Mesodermal cell (in vitro differentiated cells): ENCODE measurements around the gene KIF5C. TPM values are rescaled to one million over a fixed set of nuclear protein-coding genes. Genes with fewer than 3 reads are reported as not detected.
"Not testable (repeated sequence)": the region's sequence is repeated elsewhere in the genome, so short reads cannot be mapped to it uniquely, and the experiment has no call there.

ENCODE experiments used
- H3K27ac ChIP-seq: 2 replicates; pipeline ENCODE4 v1.7.0; 2013; ENCODE audit warnings: mild to moderate bottlenecking, low read depth, low read length, moderate library complexity; ENCODE audit not compliant: severe bottlenecking
- H3K36me3 ChIP-seq: 2 replicates; pipeline ENCODE4 v1.7.1; 2013; ENCODE audit warnings: mild to moderate bottlenecking, low read length, moderate library complexity; ENCODE audit not compliant: control insufficient read depth, insufficient read depth
- H3K4me1 ChIP-seq: one replicate; pipeline ENCODE4 v1.7.1; 2013; ENCODE audit warnings: mild to moderate bottlenecking, low read length; ENCODE audit not compliant: insufficient read depth, control insufficient read depth, poor library complexity, severe bottlenecking
- H3K4me3 ChIP-seq: 2 replicates; pipeline ENCODE4 v1.7.0; 2013; ENCODE audit warnings: low read length, control low read depth, mild to moderate bottlenecking; ENCODE audit not compliant: insufficient read depth, poor library complexity, severe bottlenecking; ENCODE audit errors: extremely low read depth
- H3K9me3 ChIP-seq: 2 replicates; pipeline ENCODE4 v1.7.1; 2013; ENCODE audit warnings: mild to moderate bottlenecking, low read length, moderate library complexity; ENCODE audit not compliant: control insufficient read depth
- WGBS, 2 experiments: methylation state at CpG; one replicate each; pipeline ENCODE4 v1.1.5; 2013; ENCODE audit warnings: missing lambda C conversion rate in 2 of 2; ENCODE audit not compliant: insufficient coverage in 2 of 2; 5-methylcytosine and 5-hydroxymethylcytosine counted together
- polyA plus RNA-seq, 2 experiments: library from polyadenylated mRNA; stranded (reverse); fragments of 50-300 nt; gene quantifications; one replicate each; pipeline ENCODE4 v1.2.3, GENCODE V29; 2013

The KIF5C gene
- 22.1 TPM for polyA plus RNA-seq (2013, experiment 1 of 2)
- 17.4 TPM for polyA plus RNA-seq (2013, experiment 2 of 2)

- no peak within 1 kb of the TSS for H3K27ac ChIP-seq
- WGBS, 2 experiments: 0 to 1% methylated on average over 32 to 36 of the region's 39 CpGs
- no peaks in the 10 kb centered on the region for H3K36me3 ChIP-seq
- H3K9me3 ChIP-seq: peaks cover 8% of the 10 kb centered on the region
- H3K4me3 ChIP-seq: peak within 1 kb of the TSS; percentile 51
- H3K4me1 ChIP-seq: peaks cover 3% of the 10 kb centered on the region
Measured at GRCh38 chr2:148874868-148875341, at the start of gene KIF5C. Gene KIF5C (plus strand): TSS chr2:148875227. CDS start chr2:148875618, 391 bp downstream.

DNA sequence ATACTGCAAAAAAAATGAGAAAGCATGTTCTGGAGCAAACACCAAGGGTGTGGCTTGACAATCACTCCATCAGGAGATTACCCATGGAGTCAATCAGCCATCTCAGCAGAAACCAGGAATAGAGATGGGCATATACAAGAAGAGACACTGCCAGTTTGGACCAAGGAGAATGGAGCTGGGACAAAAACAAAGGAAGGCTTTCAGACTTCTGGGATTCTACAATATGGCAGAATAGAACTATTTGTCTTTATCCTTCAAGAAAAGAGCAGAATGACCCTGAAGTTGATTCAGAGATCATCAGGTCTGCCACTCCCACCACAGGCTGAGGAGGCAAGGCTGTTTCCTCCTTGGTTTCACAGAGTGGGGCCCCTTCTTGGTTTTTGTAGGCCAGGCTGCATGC, 48.2 kb upstream of the KIF5C start:
- no peak overlapping the region for H3K4me3 ChIP-seq
- no peaks in the 10 kb centered on the region for H3K4me1 ChIP-seq
- no peak overlapping the region for H3K27ac ChIP-seq
- H3K9me3 ChIP-seq: no peaks in the 10 kb centered on the region
- H3K36me3 ChIP-seq: no peaks in the 10 kb centered on the region

GRCh38 chr2:148828941-148829340, 46.1 kb upstream of the KIF5C start:
- Histone ChIP-seq H3K36me3 (no peaks in the 10 kb centered on the region), H3K27ac (no peak overlapping the region), H3K9me3 (no peaks in the 10 kb centered on the region), H3K4me1 (no peaks in the 10 kb centered on the region), H3K4me3 (no peak overlapping the region)
- no CpG with 5 or more reads among the region's 2 CpGs for WGBS, 2 experiments

DNA sequence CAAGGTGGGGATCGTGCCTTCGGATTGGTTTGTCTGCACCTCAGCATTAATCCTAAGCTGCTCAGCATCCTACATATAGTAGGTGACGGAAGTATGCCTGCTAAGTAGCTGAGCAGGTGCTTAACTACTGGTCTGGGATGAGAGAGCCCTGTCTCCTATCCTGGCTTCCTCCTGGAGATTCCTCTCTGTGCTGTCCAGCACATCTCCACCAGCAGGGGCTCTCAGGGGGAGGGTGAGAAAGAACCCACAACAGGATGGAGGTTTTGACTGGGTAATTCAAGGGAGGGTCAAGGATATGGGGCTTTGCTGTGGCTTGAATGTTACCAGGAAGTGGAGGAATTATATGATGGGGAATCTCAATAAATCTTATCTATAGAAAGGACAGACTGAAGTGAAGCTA, 45.4 kb upstream of the KIF5C start:
- no peaks in the 10 kb centered on the region for H3K36me3 ChIP-seq
- no peaks in the 10 kb centered on the region for H3K9me3 ChIP-seq
- no peak overlapping the region for H3K4me3 ChIP-seq
- WGBS, 2 experiments: 80 to 100% methylated on average over 1 to 3 of the region's 3 CpGs
- no peaks in the 10 kb centered on the region for H3K4me1 ChIP-seq
- no peak overlapping the region for H3K27ac ChIP-seq

GRCh38 chr2:148832637-148833036, 42.4 kb upstream of the KIF5C start:
- H3K36me3 ChIP-seq: no peaks in the 10 kb centered on the region
- H3K9me3 ChIP-seq: no peaks in the 10 kb centered on the region
- no peak overlapping the region for H3K27ac ChIP-seq
- no peak overlapping the region for H3K4me3 ChIP-seq
- no peaks in the 10 kb centered on the region for H3K4me1 ChIP-seq
- WGBS, 2 experiments: 93 to 94% methylated on average over 6 to 7 of the region's 7 CpGs

DNA sequence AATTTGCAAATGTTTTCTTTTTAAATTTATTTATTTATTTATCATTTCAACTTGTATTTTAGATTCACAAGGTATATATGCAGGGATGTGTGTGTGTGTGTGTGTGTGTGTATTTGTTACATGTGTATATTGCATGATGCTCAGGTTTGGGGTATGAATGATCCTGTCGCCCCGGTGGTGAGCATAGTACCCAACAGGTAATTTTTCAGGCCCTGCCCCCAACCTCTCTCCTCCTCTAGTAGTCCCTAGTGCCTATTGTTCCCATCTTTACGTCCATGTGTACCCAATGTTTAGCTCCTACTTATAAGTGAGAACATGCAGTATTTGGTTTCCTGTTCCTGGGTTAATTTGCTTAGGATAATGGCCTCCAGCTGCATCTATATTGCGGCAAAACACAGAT, 33.0 kb upstream of the KIF5C start:
- Histone ChIP-seq H3K4me3 (no peak overlapping the region), H3K9me3 (no peaks in the 10 kb centered on the region), H3K4me1 (no peaks in the 10 kb centered on the region), H3K36me3 (no peaks in the 10 kb centered on the region), H3K27ac (no peak overlapping the region)
- WGBS, 2 experiments: 100% methylated on average over 1 of the region's 4 CpGs; no CpG with 5 or more reads in 1 of the 2 experiments

GRCh38 chr2:148848146-148848545, 26.9 kb upstream of the KIF5C start:
- H3K36me3 ChIP-seq: no peaks in the 10 kb centered on the region
- no peaks in the 10 kb centered on the region for H3K4me1 ChIP-seq
- no peak overlapping the region for H3K4me3 ChIP-seq
- H3K9me3 ChIP-seq: no peaks in the 10 kb centered on the region
- WGBS, 2 experiments: no CpG with 5 or more reads among the region's 1 CpG
- no peak overlapping the region for H3K27ac ChIP-seq

DNA sequence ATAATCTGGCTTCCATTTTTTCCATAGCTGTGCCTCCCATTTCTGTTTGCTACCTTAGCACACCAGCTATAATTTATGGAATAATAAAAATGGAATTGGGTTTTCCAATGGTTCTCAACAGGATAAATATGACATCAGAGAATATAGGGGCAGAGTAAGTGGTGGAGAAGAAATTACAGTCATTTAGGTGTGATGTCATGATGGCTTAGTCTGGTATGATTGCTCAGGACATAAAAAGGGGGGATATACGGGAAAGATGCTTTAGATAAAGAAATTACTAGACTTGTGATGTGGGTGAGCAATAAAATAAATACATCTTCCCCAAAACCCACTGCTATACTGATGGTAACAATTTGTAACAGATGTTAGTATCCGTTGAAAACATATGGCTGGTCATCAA, 21.6 kb upstream of the KIF5C start:
- no peak overlapping the region for H3K27ac ChIP-seq
- H3K4me1 ChIP-seq: no peaks in the 10 kb centered on the region
- H3K4me3 ChIP-seq: no peak overlapping the region
- WGBS, 2 experiments: no CpG with 5 or more reads among the region's 2 CpGs
- no peaks in the 10 kb centered on the region for H3K36me3 ChIP-seq
- no peaks in the 10 kb centered on the region for H3K9me3 ChIP-seq

GRCh38 chr2:148860037-148860436, 15.0 kb upstream of the KIF5C start:
- Histone ChIP-seq H3K4me3 (no peak overlapping the region), H3K36me3 (no peaks in the 10 kb centered on the region)
- WGBS, 2 experiments: 75 to 94% methylated on average over 2 to 3 of the region's 3 CpGs

DNA sequence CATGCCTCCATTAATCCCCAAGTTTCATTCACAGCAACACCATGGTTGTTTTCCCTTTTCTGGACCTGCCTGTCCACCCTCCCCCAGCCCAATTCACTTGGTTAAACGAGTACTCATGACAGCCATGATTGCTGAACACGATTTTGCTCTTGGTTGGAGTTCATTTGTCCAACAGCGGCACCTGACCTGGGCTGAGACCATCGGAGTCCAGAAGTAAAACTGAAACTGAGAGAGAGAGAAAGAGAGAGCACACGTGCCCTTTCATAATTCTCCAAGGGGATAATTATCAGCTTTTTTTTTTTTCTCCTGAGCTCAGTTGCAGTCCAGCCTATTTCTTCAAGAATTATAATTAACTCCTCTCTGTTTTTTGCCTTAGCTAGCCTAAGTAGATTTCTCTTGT, 13.7 kb upstream of the KIF5C start:
- 84 to 100% methylated on average over 3 to 4 of the region's 5 CpGs for WGBS, 2 experiments

More at GRCh38 chr2:148860037-148860436, 15.0 kb upstream of the KIF5C start:
- Histone ChIP-seq H3K9me3 (no peaks in the 10 kb centered on the region), H3K27ac (no peak overlapping the region), H3K4me1 (no peaks in the 10 kb centered on the region)

GRCh38 chr2:148862478-148862877, 12.5 kb upstream of the KIF5C start:
- 82 to 90% methylated on average over 6 of the region's 6 CpGs for WGBS, 2 experiments
- not testable (repeated sequence) for H3K36me3 ChIP-seq, H3K9me3 ChIP-seq, H3K4me3 ChIP-seq, H3K27ac ChIP-seq, H3K4me1 ChIP-seq

More for the DNA sequence above, 13.7 kb upstream of the KIF5C start:
- Histone ChIP-seq H3K9me3 (no peaks in the 10 kb centered on the region), H3K27ac (no peak overlapping the region), H3K4me3 (no peak overlapping the region), H3K4me1 (no peaks in the 10 kb centered on the region), H3K36me3 (no peaks in the 10 kb centered on the region)
